Stimulated activated naive B cell treated with anti-CD40 and anti-IgM and Interleukin-4, amounts not matched to agents 10 μg/mL and 1 μg/mL and 100 μg/mL, for 72 hours (primary cell): Measurements from ENCODE around the gene RAF1.

ENCODE experiments used
- ATAC-seq, 2 donors: fragments of 150-1000 bp; cut with Tn5 transposase; replicated peaks; 2 replicates each; pipeline ENCODE4 v1.10.0; 2021; ENCODE audit warnings: moderate library complexity in 1 of 2
- DNase-seq: peaks from one replicate; pipeline ENCODE4 v3.0.0; 2021
- H3K27ac Mint-ChIP-seq: one replicate; pipeline ENCODE4 v1.8.0; 2022; ENCODE audit warnings: mild to moderate bottlenecking, mixed read lengths
- H3K27me3 Mint-ChIP-seq, 2 donors: one replicate each; pipeline ENCODE4 v1.8.0; 2022; ENCODE audit warnings: mixed read lengths in 2 of 2
- H3K36me3 Mint-ChIP-seq, 2 donors: one replicate each; pipeline ENCODE4 v1.8.0; 2022; ENCODE audit warnings: mixed read lengths in 2 of 2, mild to moderate bottlenecking in 1 of 2
- H3K4me1 Mint-ChIP-seq, 2 donors: one replicate each; pipeline ENCODE4 v1.8.0; 2022; ENCODE audit warnings: mixed read lengths in 2 of 2, mild to moderate bottlenecking in 1 of 2
- H3K4me3 Mint-ChIP-seq, 2 donors: one replicate each; pipeline ENCODE4 v1.8.0; 2022; ENCODE audit warnings: mild to moderate bottlenecking in 2 of 2, mixed read lengths in 2 of 2, moderate library complexity in 1 of 2
- H3K9me3 Mint-ChIP-seq, 2 donors: one replicate each; pipeline ENCODE4 v1.8.0; 2022; ENCODE audit warnings: mixed read lengths in 2 of 2, mild to moderate bottlenecking in 1 of 2

Gene RAF1

GRCh38 chr3:12585970-12586369 lies 77.9 kb downstream of the RAF1 start:
- peak overlapping the region; percentile 78 for H3K27ac Mint-ChIP-seq
- no peak for DNase-seq
- peak; percentile 61 to 66 for ATAC-seq
- no peak overlapping the region for H3K4me3 Mint-ChIP-seq
- H3K4me1 Mint-ChIP-seq: peaks cover 9 to 16% of the 10 kb centered on the region in 2 donors
- H3K27me3 Mint-ChIP-seq: no peaks in the 10 kb centered on the region
- H3K9me3 Mint-ChIP-seq: no peaks in the 10 kb centered on the region
- peaks cover 41 to 49% of the 10 kb centered on the region in 2 donors for H3K36me3 Mint-ChIP-seq

GRCh38 chr3:12585181-12585580 lies 78.7 kb downstream of the RAF1 start:
- H3K9me3 Mint-ChIP-seq: no peaks in the 10 kb centered on the region
- peaks cover 42 to 51% of the 10 kb centered on the region in 2 donors for H3K36me3 Mint-ChIP-seq
- no peak for ATAC-seq
- no peak overlapping the region for H3K4me3 Mint-ChIP-seq
- no peak for DNase-seq
- no peaks in the 10 kb centered on the region for H3K27me3 Mint-ChIP-seq
- peaks cover 5 to 8% of the 10 kb centered on the region in 2 donors for H3K4me1 Mint-ChIP-seq
- peak overlapping the region; percentile 25 for H3K27ac Mint-ChIP-seq

- Mint-ChIP-seq H3K9me3 (no peaks in the 10 kb centered on the region), H3K27me3 (no peaks in the 10 kb centered on the region), H3K27ac (peak overlapping the region; percentile 33), H3K4me3 (no peak overlapping the region), H3K36me3 (peaks cover 48 to 55% of the 10 kb centered on the region in 2 donors), H3K4me1 (peaks cover 10 to 15% of the 10 kb centered on the region in 2 donors)
- ATAC-seq (no peak), DNase-seq (no peak)
These were observed 79.8 kb downstream of the RAF1 start for GRCh38 chr3:12584083-12584482.

GRCh38 chr3:12583280-12583679 lies 80.6 kb downstream of the RAF1 start:
- H3K27me3 Mint-ChIP-seq: no peaks in the 10 kb centered on the region

GRCh38 chr3:12582730-12583129 lies 81.2 kb downstream of the RAF1 start:
- H3K27me3 Mint-ChIP-seq: no peaks in the 10 kb centered on the region
- H3K9me3 Mint-ChIP-seq: no peaks in the 10 kb centered on the region
- no peak for ATAC-seq
- DNase-seq: no peak
- H3K27ac Mint-ChIP-seq: no peak overlapping the region
- peaks cover 10 to 21% of the 10 kb centered on the region in 2 donors for H3K4me1 Mint-ChIP-seq
- no peak overlapping the region for H3K4me3 Mint-ChIP-seq
- H3K36me3 Mint-ChIP-seq: peaks cover 47 to 58% of the 10 kb centered on the region in 2 donors

More at GRCh38 chr3:12583280-12583679, 80.6 kb downstream of the RAF1 start:
- DNase-seq: no peak
- no peak for ATAC-seq
- Mint-ChIP-seq H3K27ac (no peak overlapping the region), H3K9me3 (no peaks in the 10 kb centered on the region), H3K4me3 (no peak overlapping the region), H3K4me1 (peaks cover 10 to 21% of the 10 kb centered on the region in 2 donors), H3K36me3 (peaks cover 46 to 57% of the 10 kb centered on the region in 2 donors)

- H3K9me3 Mint-ChIP-seq: peaks cover 0 to 2% of the 10 kb centered on the region in 2 donors
- ATAC-seq (no peak), DNase-seq (no peak)
- H3K4me3 Mint-ChIP-seq: no peak overlapping the region
- H3K27ac Mint-ChIP-seq: peak overlapping the region; percentile 80
- no peaks in the 10 kb centered on the region for H3K27me3 Mint-ChIP-seq
- H3K36me3 Mint-ChIP-seq: peaks cover 60 to 69% of the 10 kb centered on the region in 2 donors
- H3K4me1 Mint-ChIP-seq: peaks cover 6 to 15% of the 10 kb centered on the region in 2 donors
These were observed 84.0 kb downstream of the RAF1 start for GRCh38 chr3:12579905-12580304.

- Mint-ChIP-seq H3K36me3 (peaks cover 55 to 69% of the 10 kb centered on the region in 2 donors), H3K4me3 (no peak overlapping the region), H3K27me3 (no peaks in the 10 kb centered on the region), H3K27ac (peak overlapping the region; percentile 80), H3K9me3 (peaks cover 0 to 2% of the 10 kb centered on the region in 2 donors), H3K4me1 (peaks cover 6 to 15% of the 10 kb centered on the region in 2 donors)
- ATAC-seq (no peak), DNase-seq (no peak)
These were observed 84.5 kb downstream of the RAF1 start for GRCh38 chr3:12579456-12579855.

- no peak for DNase-seq
- Mint-ChIP-seq H3K4me1 (peaks cover 6 to 15% of the 10 kb centered on the region in 2 donors), H3K27me3 (no peaks in the 10 kb centered on the region), H3K9me3 (peaks cover 0 to 2% of the 10 kb centered on the region in 2 donors), H3K27ac (no peak overlapping the region), H3K4me3 (no peak overlapping the region), H3K36me3 (peaks cover 54 to 70% of the 10 kb centered on the region in 2 donors)
- ATAC-seq: no peak
These were observed 85.2 kb downstream of the RAF1 start for GRCh38 chr3:12578742-12579141.

GRCh38 chr3:12577379-12577778 lies 86.5 kb downstream of the RAF1 start:
- Mint-ChIP-seq H3K27me3 (no peaks in the 10 kb centered on the region), H3K4me1 (peaks cover 6 to 15% of the 10 kb centered on the region in 2 donors), H3K9me3 (peaks cover 0 to 2% of the 10 kb centered on the region in 2 donors), H3K36me3 (peaks cover 60 to 71% of the 10 kb centered on the region in 2 donors), H3K27ac (no peak overlapping the region), H3K4me3 (no peak overlapping the region)
- DNase-seq (no peak), ATAC-seq (no peak)

- ATAC-seq (no peak), DNase-seq (no peak)
- Mint-ChIP-seq H3K27ac (no peak overlapping the region), H3K4me1 (peaks cover 4 to 12% of the 10 kb centered on the region in 2 donors), H3K27me3 (no peaks in the 10 kb centered on the region), H3K9me3 (peaks cover 0 to 2% of the 10 kb centered on the region in 2 donors), H3K36me3 (peaks cover 61 to 81% of the 10 kb centered on the region in 2 donors), H3K4me3 (no peak overlapping the region)
These were observed 89.3 kb downstream of the RAF1 start for GRCh38 chr3:12574661-12575060.

GRCh38 chr3:12574131-12574530 lies 89.8 kb downstream of the RAF1 start:
- Mint-ChIP-seq H3K4me3 (no peak overlapping the region), H3K27ac (peak overlapping the region; percentile 22), H3K9me3 (peaks cover 0 to 2% of the 10 kb centered on the region in 2 donors), H3K4me1 (peaks cover 0 to 7% of the 10 kb centered on the region in 2 donors), H3K27me3 (no peaks in the 10 kb centered on the region), H3K36me3 (peaks cover 59 to 80% of the 10 kb centered on the region in 2 donors)
- ATAC-seq: no peak
- DNase-seq: no peak

- Mint-ChIP-seq H3K27ac (no peak overlapping the region), H3K9me3 (peaks cover 0 to 2% of the 10 kb centered on the region in 2 donors), H3K4me1 (peaks cover 0 to 8% of the 10 kb centered on the region in 2 donors), H3K27me3 (no peaks in the 10 kb centered on the region), H3K36me3 (peaks cover 49 to 79% of the 10 kb centered on the region in 2 donors), H3K4me3 (no peak overlapping the region)
- DNase-seq (no peak), ATAC-seq (no peak)
These were observed 91.9 kb downstream of the RAF1 start for GRCh38 chr3:12571986-12572385.

- Mint-ChIP-seq H3K27ac (no peak overlapping the region), H3K36me3 (peaks cover 50 to 78% of the 10 kb centered on the region in 2 donors), H3K4me3 (no peak overlapping the region), H3K4me1 (peaks cover 3 to 8% of the 10 kb centered on the region in 2 donors), H3K27me3 (no peaks in the 10 kb centered on the region), H3K9me3 (peaks cover 4 to 5% of the 10 kb centered on the region in 2 donors)
- no peak for ATAC-seq
- DNase-seq: no peak
These were observed 94.1 kb downstream of the RAF1 start for GRCh38 chr3:12569836-12570235.

- no peak overlapping the region for H3K27ac Mint-ChIP-seq
- DNase-seq (no peak), ATAC-seq (no peak)
- peaks cover 49 to 72% of the 10 kb centered on the region in 2 donors for H3K36me3 Mint-ChIP-seq
- H3K9me3 Mint-ChIP-seq: peaks cover 4 to 5% of the 10 kb centered on the region in 2 donors
- H3K27me3 Mint-ChIP-seq: no peaks in the 10 kb centered on the region
- H3K4me3 Mint-ChIP-seq: no peak overlapping the region
- H3K4me1 Mint-ChIP-seq: peaks cover 6 to 8% of the 10 kb centered on the region in 2 donors
These were observed 95.2 kb downstream of the RAF1 start for GRCh38 chr3:12568747-12569146.

GRCh38 chr3:12566976-12567375 lies 96.9 kb downstream of the RAF1 start:
- DNase-seq (no peak), ATAC-seq (no peak)
- Mint-ChIP-seq H3K36me3 (peaks cover 38 to 60% of the 10 kb centered on the region in 2 donors), H3K27ac (no peak overlapping the region), H3K9me3 (peaks cover 4 to 5% of the 10 kb centered on the region in 2 donors), H3K4me3 (no peak overlapping the region), H3K27me3 (no peaks in the 10 kb centered on the region), H3K4me1 (peaks cover 9 to 14% of the 10 kb centered on the region in 2 donors)
